HG03095 (cell line): ENCODE data around the gene CCDC187.
A peak's percentile ranks its signal among the peaks of the same experiment; 100 is the strongest.

Source experiments
- ATAC-seq: cut with Tn5 transposase; IDR thresholded peaks from one replicate; pipeline ENCODE4 v1.9.1; 2021; ENCODE audit warnings: moderate library complexity; ENCODE audit not compliant: unreplicated experiment

The CCDC187 gene

GRCh38 chr9:136230773-136231172, 73.1 kb downstream of the CCDC187 start:
- no peak for ATAC-seq

GRCh38 chr9:136230365-136230764, 73.5 kb downstream of the CCDC187 start:
- ATAC-seq, result no peak

- no peak for ATAC-seq
Measured at GRCh38 chr9:136229096-136230065, 74.5 kb downstream of the CCDC187 start.

- no peak for ATAC-seq
Measured at GRCh38 chr9:136228107-136228875, 75.6 kb downstream of the CCDC187 start.

- no peak for ATAC-seq
Measured at GRCh38 chr9:136226680-136227407, 77.0 kb downstream of the CCDC187 start.

GRCh38 chr9:136225748-136226679, 77.9 kb downstream of the CCDC187 start:
- ATAC-seq, result peak; percentile 49

GRCh38 chr9:136225366-136225747, 78.5 kb downstream of the CCDC187 start:
- ATAC-seq, result peak; percentile 34

- no peak for ATAC-seq
Measured at GRCh38 chr9:136223871-136224640, 79.8 kb downstream of the CCDC187 start.

GRCh38 chr9:136222906-136223285, 81.0 kb downstream of the CCDC187 start:
- no peak for ATAC-seq

- no peak for ATAC-seq
Measured at GRCh38 chr9:136222166-136222905, 81.6 kb downstream of the CCDC187 start.

- ATAC-seq, result no peak
Measured at GRCh38 chr9:136220017-136220729, 83.7 kb downstream of the CCDC187 start.

GRCh38 chr9:136219276-136219675, 84.6 kb downstream of the CCDC187 start:
- no peak for ATAC-seq

GRCh38 chr9:136218673-136219072, 85.2 kb downstream of the CCDC187 start:
- ATAC-seq, result no peak

- ATAC-seq, result no peak
Measured at GRCh38 chr9:136218271-136218670, 85.6 kb downstream of the CCDC187 start.

GRCh38 chr9:136216541-136217244, 87.2 kb downstream of the CCDC187 start:
- ATAC-seq, result no peak

- ATAC-seq, result no peak
Measured at GRCh38 chr9:136213733-136214132, 90.2 kb downstream of the CCDC187 start.

GRCh38 chr9:136212345-136212950, 91.4 kb downstream of the CCDC187 start:
- no peak for ATAC-seq
